HepG2 (cell line): Measurements from ENCODE around the gene NDUFB10. TPM values are rescaled to one million over a fixed set of nuclear protein-coding genes. Genes with fewer than 3 reads are reported as not detected.

ENCODE experiments used
- ATF1 ChIP-seq: IDR thresholded peaks from 2 replicates; pipeline ENCODE4 v1.6.1; 2016; ENCODE audit warnings: mild to moderate bottlenecking, control low read depth
- CENPBD1 ChIP-seq: sonication (generic); formaldehyde crosslinking; IDR thresholded peaks from 2 replicates; pipeline ENCODE4 v1.8.0; 2022; ENCODE audit warnings: missing genetic modification reagents, low read depth, mild to moderate bottlenecking, borderline replicate concordance
- FOXA3 ChIP-seq: IDR thresholded peaks from 2 replicates; pipeline ENCODE4 v1.6.1; 2016; ENCODE audit warnings: missing genetic modification reagents, missing compliant biosample characterization
- FOXK2 ChIP-seq: fragments of 450-650 bp; IDR thresholded peaks from 2 replicates; pipeline ENCODE4 v1.6.1; 2016
- GFI1 ChIP-seq: sonication (generic); formaldehyde crosslinking; IDR thresholded peaks from 2 replicates; pipeline ENCODE4 v1.5.0; 2020; ENCODE audit warnings: missing genetic modification reagents, mild to moderate bottlenecking, borderline replicate concordance
- GMEB1 ChIP-seq: sonication (generic); formaldehyde crosslinking; IDR thresholded peaks from 2 replicates; pipeline ENCODE4 v1.5.1; 2020; ENCODE audit warnings: missing genetic modification reagents, mild to moderate bottlenecking, borderline replicate concordance
- IKZF1 ChIP-seq: fragments of 450-650 bp; IDR thresholded peaks from 2 replicates; pipeline ENCODE4 v1.7.1; 2016
- KLF12 ChIP-seq: sonication (generic); formaldehyde crosslinking; IDR thresholded peaks from 2 replicates; pipeline ENCODE4 v1.4.0; 2020; ENCODE audit warnings: missing genetic modification reagents, borderline replicate concordance
- MBD4 ChIP-seq: IDR thresholded peaks from 2 replicates; pipeline ENCODE4 v1.6.1; 2012; ENCODE audit warnings: low read length, inconsistent platforms, borderline replicate concordance
- MBNL3 ChIP-seq: fragments of 250-450 bp; sonication (Bioruptor Pico); conservative IDR thresholded peaks from 2 replicates; pipeline ENCODE4 v1.8.0; 2022; ENCODE audit warnings: mild to moderate bottlenecking, inconsistent platforms
- MEIS1 ChIP-seq: sonication (generic); formaldehyde crosslinking; IDR thresholded peaks from 2 replicates; pipeline ENCODE4 v1.9.0; 2021; ENCODE audit warnings: mild to moderate bottlenecking, missing genetic modification reagents, moderate library complexity, borderline replicate concordance
- SRSF9 ChIP-seq: fragments of 200-400 bp; formaldehyde crosslinking; IDR thresholded peaks from 2 replicates; pipeline ENCODE4 v1.6.1; 2018; ENCODE audit warnings: borderline replicate concordance, mild to moderate bottlenecking, low read depth, low read length; ENCODE audit not compliant: insufficient read depth, poor library complexity, severe bottlenecking
- TBP ChIP-seq: sonication (generic); formaldehyde crosslinking; IDR thresholded peaks from 2 replicates; pipeline ENCODE4 v1.5.0; 2020; ENCODE audit warnings: missing genetic modification reagents
- TRAFD1 ChIP-seq: sonication (generic); formaldehyde crosslinking; IDR thresholded peaks from 2 replicates; pipeline ENCODE4 v1.5.1; 2020; ENCODE audit warnings: missing genetic modification reagents, mild to moderate bottlenecking, borderline replicate concordance
- ZBTB44 ChIP-seq: sonication (generic); formaldehyde crosslinking; IDR thresholded peaks from 2 replicates; pipeline ENCODE4 v1.4.0; 2020; ENCODE audit warnings: missing genetic modification reagents
- ZFP62 ChIP-seq: sonication (generic); formaldehyde crosslinking; IDR thresholded peaks from 2 replicates; pipeline ENCODE4 v1.4.0; 2020; ENCODE audit warnings: missing genetic modification reagents
- ZMYM4 ChIP-seq: sonication (generic); formaldehyde crosslinking; IDR thresholded peaks from 2 replicates; pipeline ENCODE4 v1.8.1; 2023; ENCODE audit warnings: mild to moderate bottlenecking, missing genetic modification reagents
- ZNF264 ChIP-seq: sonication (generic); formaldehyde crosslinking; IDR thresholded peaks from 2 replicates; pipeline ENCODE4 v1.4.0; 2020; ENCODE audit warnings: missing genetic modification reagents
- ZNF362 ChIP-seq: sonication (generic); formaldehyde crosslinking; IDR thresholded peaks from 2 replicates; pipeline ENCODE4 v1.4.0; 2020; ENCODE audit warnings: missing genetic modification reagents, mild to moderate bottlenecking, borderline replicate concordance
- ZNF382 ChIP-seq: sonication (generic); formaldehyde crosslinking; IDR thresholded peaks from 2 replicates; pipeline ENCODE4 v1.5.0; 2020; ENCODE audit warnings: missing genetic modification reagents, mild to moderate bottlenecking, borderline replicate concordance
- ZNF569 ChIP-seq: sonication (generic); formaldehyde crosslinking; IDR thresholded peaks from 2 replicates; pipeline ENCODE4 v1.5.0; 2020; ENCODE audit warnings: mild to moderate bottlenecking, missing genetic modification reagents, moderate library complexity, borderline replicate concordance
- ZNF768 ChIP-seq: sonication (generic); formaldehyde crosslinking; IDR thresholded peaks from 2 replicates; pipeline ENCODE4 v1.4.0; 2020; ENCODE audit warnings: missing genetic modification reagents
- ZNF776 ChIP-seq: sonication (generic); formaldehyde crosslinking; IDR thresholded peaks from 2 replicates; pipeline ENCODE4 v1.4.0; 2020; ENCODE audit warnings: mild to moderate bottlenecking, missing genetic modification reagents
- polyA plus RNA-seq, 8 experiments: library from polyadenylated mRNA; depleted of rRNA in 3 of 8; stranded (reverse) in 7 of 8; unstranded in 1 of 8; fragments of >200 nt; fragmentation: Illumina TruSeq in 4 of 8; extraction: Trizol in 4 of 8; gene quantifications; 2 replicates each; pipeline versions ENCODE4 v1.2.1 to v1.2.3, GENCODE V29; 2011 to 2016; ENCODE audit warnings: low read depth in 4 of 8, missing spikeins in 1 of 8, mixed read lengths in 1 of 8; ENCODE audit not compliant: insufficient read depth in 1 of 8
- total RNA-seq, 5 experiments: library from RNA; depleted of rRNA; stranded (reverse); fragments of >200 nt; fragmentation: Illumina TruSeq; extraction: Trizol; gene quantifications; 2 replicates each; pipeline ENCODE4 v1.2.3, GENCODE V29; 2016; ENCODE audit warnings: low read depth in 1 of 5

NDUFB10 gene
- total and polyA plus RNA-seq, 2 of the 13 experiments (the other 11 are each of a cell fraction or from before 2014, with no cell fraction given), result 68.6 to 157 TPM

- TF ChIP-seq ATF1 (CRISPR knock-in tag) (no peak), FOXA3 (CRISPR knock-in tag) (no peak; the same call in 1 of the 2 replicates), ZMYM4 (CRISPR knock-in tag) (peak; percentile 8; the same call in 1 of the 2 replicates), ZNF264 (CRISPR knock-in tag) (no peak), ZBTB44 (CRISPR knock-in tag) (no peak), IKZF1 (no peak), KLF12 (CRISPR knock-in tag) (no peak), GMEB1 (CRISPR knock-in tag) (peak; percentile 38; the same call in 1 of the 2 replicates), SRSF9 (no peak), ZNF768 (CRISPR knock-in tag) (no peak), MBNL3 (CRISPR knock-in tag) (no peak), ZNF382 (CRISPR knock-in tag) (no peak), GFI1 (CRISPR knock-in tag) (no peak), TBP (CRISPR knock-in tag) (no peak), ZNF569 (CRISPR knock-in tag) (no peak), FOXK2 (no peak), CENPBD1 (CRISPR knock-in tag) (no peak), ZNF362 (CRISPR knock-in tag) (no peak; the same call in 1 of the 2 replicates), MBD4 (no peak), MEIS1 (CRISPR knock-in tag) (peak; percentile 58; the same call in 1 of the 2 replicates), ZFP62 (CRISPR knock-in tag) (no peak), ZNF776 (CRISPR knock-in tag) (0 out of 2 replicates have a peak, but pooled peaks have one; percentile 65), TRAFD1 (CRISPR knock-in tag) (no peak)
Measured at GRCh38 chr16:1942810-1943726, 16.3 kb upstream of the NDUFB10 start, which contains the start of gene MSRB1 (continued).
